HEK293 (cell line): Measurements from ENCODE around the gene C16orf46.

Experiments
- CTCF ChIA-PET: fragments of 350-600 bp; formaldehyde crosslinking; extraction: SDS; loops from one replicate; lab custom pipeline; 2021; ENCODE audit warnings: antibody characterized with exemption; lab: Yijun Ruan, JAX
- POLR2A ChIA-PET: fragments of 300-600 bp; formaldehyde crosslinking; extraction: SDS; loops from one replicate; lab custom pipeline; 2020; ENCODE audit warnings: antibody characterized with exemption, inconsistent platforms; lab: Yijun Ruan, JAX
- H3K27ac ChIP-seq: fragments of 200-500 bp; sonication (Bioruptor generic); 2 replicates; pipeline ENCODE4 v1.5.1; 2014; ENCODE audit warnings: low read depth, low read length, control low read depth, inconsistent platforms; ENCODE audit errors: extremely low read depth
- H3K36me3 ChIP-seq, 2 experiments: fragments of 200-500 bp in 1 of 2; sonication (Bioruptor generic) in 1 of 2; 1 replicate in 1 of 2; 2 replicates in 1 of 2; pipeline ENCODE4 v1.5.1; 2014 to 2017; ENCODE audit warnings: inconsistent platforms in 2 of 2, low read length in 2 of 2; ENCODE audit not compliant: control insufficient read depth in 2 of 2, insufficient read depth in 1 of 2
- H3K4me1 ChIP-seq: fragments of 200-500 bp; sonication (Bioruptor generic); 2 replicates; pipeline ENCODE4 v1.5.1; 2014; ENCODE audit warnings: mild to moderate bottlenecking, low read length, inconsistent platforms; ENCODE audit not compliant: control insufficient read depth, insufficient read depth
- H3K4me3 ChIP-seq: 2 replicates; pipeline ENCODE4 v1.5.1; 2011; ENCODE audit warnings: low read depth, mild to moderate bottlenecking, control low read depth, low read length, moderate library complexity
- H3K9me3 ChIP-seq: fragments of 200-500 bp; sonication (Bioruptor generic); 2 replicates; pipeline ENCODE4 v1.5.1; 2014; ENCODE audit warnings: low read depth, low read length, inconsistent platforms; ENCODE audit not compliant: control insufficient read depth, insufficient read depth
- BCL11A ChIP-seq: fragments of 450-650 bp; formaldehyde crosslinking; IDR thresholded peaks from 2 replicates; pipeline ENCODE4 v1.5.1; 2016; ENCODE audit warnings: low read depth, missing biosample characterization, missing genetic modification characterization
- MEIS1 ChIP-seq: sonication (generic); formaldehyde crosslinking; IDR thresholded peaks from 2 replicates; pipeline ENCODE4 v1.8.1; 2022; ENCODE audit warnings: missing genetic modification reagents, mild to moderate bottlenecking, borderline replicate concordance
- OSR2 ChIP-seq: fragments of 450-650 bp; formaldehyde crosslinking; IDR thresholded peaks from 2 replicates; pipeline ENCODE4 v1.5.1; 2016; ENCODE audit warnings: missing biosample characterization, missing genetic modification characterization
- OVOL3 ChIP-seq: fragments of 450-650 bp; formaldehyde crosslinking; IDR thresholded peaks from 2 replicates; pipeline ENCODE4 v1.5.1; 2016; ENCODE audit warnings: missing biosample characterization, missing genetic modification characterization
- PRDM2 ChIP-seq: fragments of 450-650 bp; formaldehyde crosslinking; IDR thresholded peaks from 2 replicates; pipeline ENCODE4 v1.5.1; 2016; ENCODE audit warnings: missing biosample characterization, missing genetic modification characterization, borderline replicate concordance
- PRDM6 ChIP-seq: fragments of 450-650 bp; formaldehyde crosslinking; IDR thresholded peaks from 2 replicates; pipeline ENCODE4 v1.5.1; 2017; ENCODE audit warnings: missing biosample characterization, missing genetic modification characterization
- SP3 ChIP-seq: fragments of 450-650 bp; formaldehyde crosslinking; IDR thresholded peaks from 2 replicates; pipeline ENCODE4 v1.5.1; 2016; ENCODE audit warnings: missing biosample characterization, missing genetic modification characterization
- ZBTB11 ChIP-seq: fragments of 450-650 bp; formaldehyde crosslinking; conservative IDR thresholded peaks from 2 replicates; pipeline ENCODE4 v1.5.1; 2016; ENCODE audit warnings: low read depth, missing biosample characterization, missing genetic modification characterization
- ZBTB44 ChIP-seq: fragments of 450-650 bp; IDR thresholded peaks from 2 replicates; pipeline ENCODE4 v1.5.1; 2018; ENCODE audit warnings: missing biosample characterization, mild to moderate bottlenecking, missing genetic modification characterization
- ZFP37 ChIP-seq: fragments of 450-650 bp; formaldehyde crosslinking; IDR thresholded peaks from 2 replicates; pipeline ENCODE4 v1.5.1; 2016; ENCODE audit warnings: missing biosample characterization, missing genetic modification characterization
- ZNF157 ChIP-seq: fragments of 450-650 bp; formaldehyde crosslinking; IDR thresholded peaks from 2 replicates; pipeline ENCODE4 v1.5.1; 2016; ENCODE audit warnings: missing biosample characterization, missing genetic modification characterization
- ZNF221 ChIP-seq: fragments of 450-650 bp; formaldehyde crosslinking; IDR thresholded peaks from 2 replicates; pipeline ENCODE4 v1.5.1; 2017; ENCODE audit warnings: missing biosample characterization, missing genetic modification characterization, borderline replicate concordance
- ZNF366 ChIP-seq: fragments of 450-650 bp; formaldehyde crosslinking; conservative IDR thresholded peaks from 2 replicates; pipeline ENCODE4 v1.5.1; 2016; ENCODE audit warnings: missing biosample characterization, missing genetic modification characterization
- ZNF416 ChIP-seq: fragments of 450-650 bp; formaldehyde crosslinking; IDR thresholded peaks from 2 replicates; pipeline ENCODE4 v1.5.1; 2016; ENCODE audit warnings: missing biosample characterization, missing genetic modification characterization
- ZNF621 ChIP-seq: fragments of 450-650 bp; formaldehyde crosslinking; IDR thresholded peaks from 2 replicates; pipeline ENCODE4 v1.5.1; 2017; ENCODE audit warnings: missing biosample characterization, missing genetic modification characterization
- ZNF76 ChIP-seq: fragments of 450-650 bp; formaldehyde crosslinking; IDR thresholded peaks from 2 replicates; pipeline ENCODE4; 2016; ENCODE audit warnings: low read depth, missing biosample characterization, missing genetic modification characterization, borderline replicate concordance
- ZSCAN18 ChIP-seq: fragments of 450-650 bp; formaldehyde crosslinking; IDR thresholded peaks from 2 replicates; pipeline ENCODE4 v1.5.1; 2016; ENCODE audit warnings: missing biosample characterization, missing genetic modification characterization

C16orf46 gene

GRCh38 chr16:81101702-81102101 is 24.7 kb upstream of the C16orf46 start:
- TF ChIP-seq ZNF621 (no peak), SP3 (tag by site-specific recombination) (no peak), ZBTB11 (tag by site-specific recombination) (no peak), PRDM6 (no peak), MEIS1 (CRISPR knock-in tag) (no peak), OSR2 (tag by site-specific recombination) (no peak), ZNF221 (no peak), ZNF157 (no peak), PRDM2 (tag by site-specific recombination) (no peak), ZBTB44 (tag by site-specific recombination) (no peak), ZFP37 (no peak), OVOL3 (tag by site-specific recombination) (no peak), ZNF366 (tag by site-specific recombination) (no peak), BCL11A (tag by site-specific recombination) (no peak), ZNF416 (tag by site-specific recombination) (no peak), ZSCAN18 (tag by site-specific recombination) (no peak), ZNF76 (tag by site-specific recombination) (no peak)
- Histone ChIP-seq H3K4me1 (no peaks in the 10 kb centered on the region), H3K36me3 (no peaks in the 10 kb centered on the region), H3K9me3 (no peaks in the 10 kb centered on the region), H3K27ac (no peak overlapping the region), H3K4me3 (no peak overlapping the region)
- ChIA-PET CTCF (no interaction called here), POLR2A (no interaction called here)
